Bronchial epithelial cell (primary cell): ENCODE results near the gene AAK1. TPM values are rescaled to one million over a fixed set of nuclear protein-coding genes. Genes with fewer than 3 reads are reported as not detected.

ENCODE experiments used
- DNase-seq: peaks from one replicate; pipeline ENCODE4 v3.0.0-alpha.2; 2010; ENCODE audit warnings: low read depth
- FAIRE-seq: peaks from 2 replicates; lab custom pipeline; 2011; peaks lifted over from hg19 to GRCh38; lab: Jason Lieb, UNC
- H3K27me3 ChIP-seq: 2 replicates; pipeline ENCODE4 v1.5.1; 2011; ENCODE audit warnings: low read length; ENCODE audit not compliant: control insufficient read depth, insufficient read depth
- H3K36me3 ChIP-seq: 2 replicates; pipeline ENCODE4 v1.5.1; 2011; ENCODE audit warnings: low read length; ENCODE audit not compliant: control insufficient read depth, insufficient read depth
- H3K4me3 ChIP-seq: 2 replicates; pipeline ENCODE4 v1.5.1; 2011; ENCODE audit warnings: mild to moderate bottlenecking, low read depth, low read length, control low read depth
- total RNA-seq: library from RNA; depleted of rRNA; stranded (reverse); fragments of >200 nt; gene quantifications from 2 replicates; pipeline ENCODE4 v1.2.1, GENCODE V29; 2014
- TF ChIP-seq, protein P1 (sequence below): IDR thresholded peaks from 2 replicates; pipeline ENCODE4 v1.5.1; 2011; ENCODE audit warnings: mild to moderate bottlenecking, moderate library complexity, low read length, control low read depth, inconsistent platforms; ENCODE audit not compliant: insufficient read depth, severe bottlenecking

Gene AAK1
- total RNA-seq, 1 donor from 2014 or later, result 17.9 TPM

- H3K4me3 ChIP-seq, result no peak overlapping the region
- FAIRE-seq (peak; percentile 89), DNase-seq (peak; percentile 70)
- no peaks in the 10 kb centered on the region for H3K27me3 ChIP-seq
- H3K36me3 ChIP-seq, result peaks cover 6% of the 10 kb centered on the region
- TF ChIP-seq, protein P1, sequence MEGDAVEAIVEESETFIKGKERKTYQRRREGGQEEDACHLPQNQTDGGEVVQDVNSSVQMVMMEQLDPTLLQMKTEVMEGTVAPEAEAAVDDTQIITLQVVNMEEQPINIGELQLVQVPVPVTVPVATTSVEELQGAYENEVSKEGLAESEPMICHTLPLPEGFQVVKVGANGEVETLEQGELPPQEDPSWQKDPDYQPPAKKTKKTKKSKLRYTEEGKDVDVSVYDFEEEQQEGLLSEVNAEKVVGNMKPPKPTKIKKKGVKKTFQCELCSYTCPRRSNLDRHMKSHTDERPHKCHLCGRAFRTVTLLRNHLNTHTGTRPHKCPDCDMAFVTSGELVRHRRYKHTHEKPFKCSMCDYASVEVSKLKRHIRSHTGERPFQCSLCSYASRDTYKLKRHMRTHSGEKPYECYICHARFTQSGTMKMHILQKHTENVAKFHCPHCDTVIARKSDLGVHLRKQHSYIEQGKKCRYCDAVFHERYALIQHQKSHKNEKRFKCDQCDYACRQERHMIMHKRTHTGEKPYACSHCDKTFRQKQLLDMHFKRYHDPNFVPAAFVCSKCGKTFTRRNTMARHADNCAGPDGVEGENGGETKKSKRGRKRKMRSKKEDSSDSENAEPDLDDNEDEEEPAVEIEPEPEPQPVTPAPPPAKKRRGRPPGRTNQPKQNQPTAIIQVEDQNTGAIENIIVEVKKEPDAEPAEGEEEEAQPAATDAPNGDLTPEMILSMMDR, result no peak
Measured at GRCh38 chr2:69469784-69470183, 173.8 kb downstream of the AAK1 start.

- TF ChIP-seq, protein P1, result no peak
- DNase-seq (peak; percentile 43), FAIRE-seq (no peak)
- Histone ChIP-seq H3K27me3 (no peaks in the 10 kb centered on the region), H3K4me3 (no peak overlapping the region), H3K36me3 (peaks cover 6% of the 10 kb centered on the region)
Measured at GRCh38 chr2:69469375-69469774, 174.2 kb downstream of the AAK1 start.

DNA sequence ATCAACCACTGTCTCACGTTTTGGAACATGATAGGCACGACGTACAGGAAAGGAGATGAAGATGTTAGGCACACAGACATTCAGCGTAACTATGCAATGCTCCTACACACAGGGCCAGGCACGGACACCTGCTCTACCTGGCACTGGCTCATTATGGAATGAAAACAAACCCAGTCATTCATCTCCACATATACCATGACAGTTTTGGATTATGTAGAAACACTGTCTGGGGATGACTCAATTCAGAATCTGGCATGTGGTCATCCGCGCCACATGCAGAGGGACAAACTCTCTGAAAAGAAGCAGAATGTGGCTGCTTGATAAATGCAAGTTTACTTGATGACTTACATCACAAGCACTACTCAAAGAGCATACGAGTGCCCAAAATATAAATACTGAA lies 176.8 kb downstream of the AAK1 start:
- Histone ChIP-seq H3K36me3 (peaks cover 6% of the 10 kb centered on the region), H3K4me3 (no peak overlapping the region), H3K27me3 (no peaks in the 10 kb centered on the region)
- TF ChIP-seq, protein P1, result no peak
- FAIRE-seq, result no peak
- DNase-seq, result peak; percentile 23

DNA sequence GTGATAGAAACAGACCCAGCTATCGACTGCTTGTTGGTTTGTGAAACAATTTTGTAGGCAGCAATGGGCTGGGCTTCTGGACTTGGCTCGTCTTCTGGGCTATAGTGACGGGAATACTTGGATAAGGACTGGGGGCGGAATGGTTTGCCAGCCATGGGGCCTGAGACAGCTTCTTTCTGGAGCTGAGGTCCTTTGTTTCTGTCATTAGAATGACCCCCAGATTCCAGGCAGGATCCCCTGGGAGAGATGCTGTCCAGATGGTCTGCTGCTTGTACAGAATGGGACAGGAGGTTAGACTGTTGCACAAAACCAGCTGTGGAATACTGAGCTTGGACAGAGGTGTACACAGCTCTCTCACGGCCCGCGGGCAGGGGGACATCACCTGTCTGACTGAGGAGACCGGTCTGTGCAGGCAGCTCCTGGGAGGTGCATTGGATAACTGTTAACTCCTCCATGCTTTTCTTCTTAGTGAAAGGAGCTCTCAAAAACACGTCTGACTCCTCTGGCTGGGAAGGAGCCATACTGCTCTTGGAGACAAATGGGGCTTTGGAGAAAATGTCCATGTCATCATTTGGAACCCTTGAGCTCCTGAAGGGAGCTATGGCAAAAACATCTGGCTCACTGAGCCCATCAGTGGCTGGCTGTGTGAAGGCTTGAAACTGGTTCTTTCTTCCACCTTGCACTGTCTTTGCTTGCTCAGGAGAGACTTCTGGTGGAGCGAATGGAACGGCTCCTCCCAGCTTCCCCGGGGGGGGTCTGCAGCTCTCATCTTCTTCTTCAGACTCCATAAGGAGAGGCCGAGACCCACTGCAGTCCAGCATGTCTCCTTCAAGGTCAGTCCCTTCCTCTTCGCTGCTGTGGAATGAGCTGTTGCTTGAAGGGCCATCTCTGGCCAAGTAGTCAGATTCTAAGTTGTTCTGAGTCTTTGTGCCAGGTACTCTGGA lies 177.8 kb downstream of the AAK1 start:
- Histone ChIP-seq H3K4me3 (no peak overlapping the region), H3K27me3 (no peaks in the 10 kb centered on the region), H3K36me3 (peaks cover 6% of the 10 kb centered on the region)
- no peak for FAIRE-seq
- DNase-seq, result no peak
- TF ChIP-seq, protein P1, result no peak

DNA sequence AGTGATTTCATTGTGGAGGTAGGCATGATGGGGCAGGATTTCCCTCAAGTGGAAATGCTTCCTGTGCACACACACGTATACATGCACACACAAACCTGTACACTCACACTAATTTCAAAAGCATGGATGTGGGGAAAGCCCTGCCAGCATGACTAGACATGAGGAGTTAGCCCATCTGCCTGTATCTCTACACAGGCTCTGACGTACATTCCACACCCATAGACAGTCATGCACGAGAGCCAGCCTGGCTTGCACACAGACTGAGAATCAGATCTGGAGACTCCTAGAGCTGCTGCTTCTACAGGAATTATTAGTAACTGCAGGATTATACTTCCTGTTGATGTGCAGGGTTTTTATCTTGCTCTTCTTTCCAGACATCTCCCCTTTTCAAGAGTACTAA lies 179.0 kb downstream of the AAK1 start:
- DNase-seq (peak; percentile 100), FAIRE-seq (peak; percentile 99)
- Histone ChIP-seq H3K27me3 (no peaks in the 10 kb centered on the region), H3K36me3 (peaks cover 6% of the 10 kb centered on the region), H3K4me3 (no peak overlapping the region)
- TF ChIP-seq, protein P1, result no peak
